Endodermal cell (in vitro differentiated cells): Measurements from ENCODE around the gene PNPLA8. TPM values are rescaled to one million over a fixed set of nuclear protein-coding genes. Genes with fewer than 3 reads are reported as not detected.
A peak's percentile ranks its signal among the peaks of the same experiment; 100 is the strongest.

Source experiments
- DNase-seq: peaks from one replicate; pipeline ENCODE4 v3.0.0-alpha.2; 2017
- H3K27ac ChIP-seq: 2 replicates; pipeline ENCODE4 v1.5.1; 2013; ENCODE audit warnings: mild to moderate bottlenecking, low read depth, low read length, moderate library complexity
- H3K27me3 ChIP-seq: 2 replicates; pipeline ENCODE4 v1.6.1; 2013; ENCODE audit warnings: mild to moderate bottlenecking, low read length, moderate library complexity; ENCODE audit not compliant: insufficient read depth, control insufficient read depth, poor library complexity, severe bottlenecking
- H3K36me3 ChIP-seq: 2 replicates; pipeline ENCODE4 v1.7.0; 2013; ENCODE audit warnings: mild to moderate bottlenecking, low read length, moderate library complexity; ENCODE audit not compliant: control insufficient read depth, insufficient read depth
- H3K4me1 ChIP-seq: one replicate; pipeline ENCODE4 v1.7.0; 2013; ENCODE audit warnings: low read length; ENCODE audit not compliant: control insufficient read depth, insufficient read depth
- H3K4me3 ChIP-seq: 2 replicates; pipeline ENCODE4 v1.5.1; 2013; ENCODE audit warnings: mild to moderate bottlenecking, low read length, moderate library complexity
- H3K9ac ChIP-seq: 2 replicates; pipeline ENCODE4 v1.6.1; 2013; ENCODE audit warnings: mild to moderate bottlenecking, low read length, moderate library complexity; ENCODE audit not compliant: poor library complexity, severe bottlenecking; ENCODE audit errors: extremely low read depth
- H3K9me3 ChIP-seq: 2 replicates; pipeline ENCODE4 v1.6.1; 2013; ENCODE audit warnings: mild to moderate bottlenecking, low read length, moderate library complexity; ENCODE audit not compliant: control insufficient read depth
- H3K27ac Mint-ChIP-seq: 2 replicates; pipeline ENCODE4 v1.8.0; 2020; ENCODE audit warnings: mixed read lengths
- H3K27me3 Mint-ChIP-seq: 2 replicates; pipeline ENCODE4 v1.8.0; 2021; ENCODE audit warnings: mild to moderate bottlenecking, mixed read lengths; ENCODE audit not compliant: insufficient read depth
- H3K36me3 Mint-ChIP-seq: 2 replicates; pipeline ENCODE4 v1.8.0; 2020; ENCODE audit warnings: low read depth, mixed read lengths
- H3K4me1 Mint-ChIP-seq: 2 replicates; pipeline ENCODE4 v1.8.0; 2020; ENCODE audit warnings: mixed read lengths
- H3K4me3 Mint-ChIP-seq: 2 replicates; pipeline ENCODE4 v1.8.0; 2020; ENCODE audit warnings: mild to moderate bottlenecking, moderate library complexity, mixed read lengths
- H3K9me3 Mint-ChIP-seq: 2 replicates; pipeline ENCODE4 v1.8.0; 2020; ENCODE audit warnings: mild to moderate bottlenecking, mixed read lengths
- CTCF ChIP-seq: fragments of 200-600 bp; sonication (generic); conservative IDR thresholded peaks from 2 replicates; pipeline ENCODE4 v1.5.0; 2021; ENCODE audit warnings: antibody characterized with exemption, mild to moderate bottlenecking
- WGBS, 2 experiments: methylation state at CpG; one replicate each; pipeline versions ENCODE4 v1.1.5 to v1.1.7; 2013; ENCODE audit warnings: missing lambda C conversion rate in 2 of 2, mixed read lengths in 1 of 2; ENCODE audit not compliant: insufficient coverage in 1 of 2, insufficient read length in 1 of 2; 5-methylcytosine and 5-hydroxymethylcytosine counted together
- total RNA-seq, 2 donors: library from RNA; stranded (reverse); fragmentation: NEBNext Ultra II Directional in 1 of 2; extraction: Animal tissue kit (Norgen Biotek cat#: 25700) in 1 of 2; gene quantifications; 2 replicates in 1 of 2; 3 replicates in 1 of 2; pipeline ENCODE4 v1.2.1, GENCODE V29; 2021

Gene PNPLA8
- total RNA-seq, 2 donors from 2014 or later, result 15.9 to 20.1 TPM

DNA sequence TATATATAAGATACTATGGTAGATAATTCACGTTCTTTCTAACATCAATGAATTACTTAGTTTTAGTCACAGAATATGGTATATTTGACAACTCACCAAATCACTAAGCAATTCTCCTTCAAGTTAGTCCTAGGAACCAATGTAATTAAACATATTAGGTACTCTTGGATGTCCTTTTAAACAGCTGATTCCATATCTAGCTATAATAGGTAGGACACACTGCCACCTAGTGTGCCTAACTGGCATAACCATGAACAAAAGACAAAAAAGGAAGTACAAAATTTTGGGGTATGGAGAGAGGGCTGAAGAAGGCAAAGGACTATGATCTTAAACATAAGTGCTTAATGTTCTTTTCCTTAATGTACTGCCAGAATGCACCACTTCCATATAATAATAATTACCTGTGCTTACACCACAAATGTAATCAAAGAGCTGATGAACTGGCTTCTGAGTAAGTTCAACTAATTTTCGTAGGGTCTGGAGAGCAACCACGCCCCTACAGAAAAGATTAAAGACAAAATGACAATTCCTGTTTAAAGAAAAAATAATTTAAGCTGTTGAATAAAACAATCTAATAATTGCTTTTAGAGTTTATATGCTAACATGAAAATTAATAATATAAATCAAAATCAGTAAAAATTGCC is 28.7 kb downstream of the PNPLA8 start:
- Histone ChIP-seq H3K9ac (no peak overlapping the region), H3K9me3 (no peaks in the 10 kb centered on the region), H3K36me3 (peaks cover 33% of the 10 kb centered on the region), H3K27me3 (no peaks in the 10 kb centered on the region), H3K4me3 (no peak overlapping the region), H3K27ac (no peak overlapping the region), H3K4me1 (no peaks in the 10 kb centered on the region)
- Mint-ChIP-seq H3K4me1 (peaks cover 4% of the 10 kb centered on the region), H3K27me3 (no peaks in the 10 kb centered on the region), H3K4me3 (no peak overlapping the region), H3K9me3 (no peaks in the 10 kb centered on the region), H3K36me3 (peaks cover 23% of the 10 kb centered on the region), H3K27ac (no peak overlapping the region)
- peak; percentile 79 for DNase-seq
- 93% methylated on average over 2 of the region's 3 CpGs; no CpG with 5 or more reads in 1 of the 2 experiments for WGBS, 2 experiments
- peak; percentile 95 for TF ChIP-seq CTCF

DNA sequence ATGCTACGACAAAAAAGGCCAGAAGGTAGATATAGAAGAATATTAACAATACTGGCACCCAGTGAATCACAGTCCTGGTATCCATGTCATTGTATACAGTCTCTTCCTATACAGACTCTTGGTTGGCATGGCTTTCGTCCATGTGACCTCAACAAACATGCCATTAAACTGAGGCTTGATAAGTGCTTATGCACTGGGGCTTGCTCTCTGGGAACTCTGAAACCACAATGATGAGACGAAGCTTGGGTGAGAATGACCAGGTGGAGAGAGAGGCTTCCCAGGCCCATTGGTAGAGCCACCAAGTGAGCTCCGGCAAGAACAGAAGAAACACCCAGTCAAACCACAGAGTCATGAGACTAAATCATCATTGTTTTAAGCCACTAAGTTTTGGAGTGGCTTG is 33.2 kb downstream of the PNPLA8 start:
- Mint-ChIP-seq H3K9me3 (no peaks in the 10 kb centered on the region), H3K4me1 (peaks cover 15% of the 10 kb centered on the region), H3K27ac (no peak overlapping the region), H3K4me3 (no peak overlapping the region), H3K27me3 (no peaks in the 10 kb centered on the region), H3K36me3 (peaks cover 14% of the 10 kb centered on the region)
- Histone ChIP-seq H3K9ac (no peak overlapping the region), H3K4me1 (peaks cover 7% of the 10 kb centered on the region), H3K27me3 (no peaks in the 10 kb centered on the region), H3K27ac (no peak overlapping the region), H3K9me3 (no peaks in the 10 kb centered on the region), H3K36me3 (peaks cover 20% of the 10 kb centered on the region), H3K4me3 (no peak overlapping the region)
- TF ChIP-seq CTCF, result no peak
- DNase-seq, result no peak
- WGBS, 2 experiments, result 90 to 96% methylated on average over 2 to 4 of the region's 4 CpGs

DNA sequence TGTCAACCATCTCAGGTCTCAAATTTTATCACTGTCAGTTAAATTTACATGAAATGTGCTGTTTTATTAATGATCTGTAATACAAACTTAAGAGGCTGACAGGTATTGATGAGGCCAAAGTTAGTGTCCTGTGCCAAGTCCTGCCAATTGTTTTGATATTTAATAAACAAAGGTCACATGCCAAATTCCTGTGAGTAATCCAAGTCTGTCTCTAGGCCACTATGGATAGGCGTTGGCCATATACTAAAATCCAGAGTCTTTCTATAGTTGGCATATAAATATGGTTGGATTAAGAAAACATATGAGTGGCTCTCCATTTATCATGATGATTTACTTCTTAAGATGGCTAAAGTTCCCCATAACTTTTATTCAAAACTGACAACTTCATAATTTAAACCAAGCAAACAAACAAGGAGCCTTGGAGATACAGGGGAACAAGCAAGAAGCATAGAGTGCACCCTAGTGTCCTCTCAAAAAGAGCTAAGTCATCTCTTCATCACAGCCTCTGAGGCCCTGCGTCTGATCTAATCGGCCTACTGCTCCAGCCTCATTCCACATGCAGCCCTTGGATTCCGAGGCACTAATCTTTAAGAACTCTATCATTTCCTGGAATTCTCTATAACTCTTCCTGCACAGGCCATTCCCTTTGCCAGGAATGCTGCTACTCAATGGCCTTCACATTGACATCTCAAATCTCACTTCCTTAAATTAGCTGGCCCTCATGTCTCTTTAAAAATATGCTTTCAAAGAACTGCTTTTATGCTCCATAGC is 37.0 kb downstream of the PNPLA8 start:
- Mint-ChIP-seq H3K9me3 (no peaks in the 10 kb centered on the region), H3K27me3 (no peaks in the 10 kb centered on the region), H3K27ac (no peak overlapping the region), H3K36me3 (peaks cover 6% of the 10 kb centered on the region), H3K4me3 (no peak overlapping the region), H3K4me1 (peaks cover 15% of the 10 kb centered on the region)
- peaks cover 7% of the 10 kb centered on the region for H3K4me1 ChIP-seq
- peaks cover 11% of the 10 kb centered on the region for H3K36me3 ChIP-seq
- H3K9me3 ChIP-seq, result no peaks in the 10 kb centered on the region
- DNase-seq, result no peak
- no peak for TF ChIP-seq CTCF
- WGBS, 2 experiments, result 89 to 92% methylated on average over 4 of the region's 4 CpGs
- H3K9ac ChIP-seq, result no peak overlapping the region
- H3K27me3 ChIP-seq, result no peaks in the 10 kb centered on the region
- H3K4me3 ChIP-seq, result no peak overlapping the region
- no peak overlapping the region for H3K27ac ChIP-seq
